GM10847 (cell line): ENCODE measurements around the gene ANKS1B.

ENCODE experiments used
- POLR2A ChIP-seq: IDR thresholded peaks from 2 replicates; pipeline ENCODE4 v1.6.1; 2011; ENCODE audit not compliant: insufficient read length; ENCODE audit errors: extremely low read depth

ANKS1B gene

GRCh38 chr12:99916555-99916954, 68.2 kb downstream of the ANKS1B start:
- no peak for TF ChIP-seq POLR2A

- TF ChIP-seq POLR2A, result no peak
Measured at GRCh38 chr12:99915251-99916082, 69.3 kb downstream of the ANKS1B start.

- no peak for TF ChIP-seq POLR2A
Measured at GRCh38 chr12:99914206-99914605, 70.5 kb downstream of the ANKS1B start.

DNA sequence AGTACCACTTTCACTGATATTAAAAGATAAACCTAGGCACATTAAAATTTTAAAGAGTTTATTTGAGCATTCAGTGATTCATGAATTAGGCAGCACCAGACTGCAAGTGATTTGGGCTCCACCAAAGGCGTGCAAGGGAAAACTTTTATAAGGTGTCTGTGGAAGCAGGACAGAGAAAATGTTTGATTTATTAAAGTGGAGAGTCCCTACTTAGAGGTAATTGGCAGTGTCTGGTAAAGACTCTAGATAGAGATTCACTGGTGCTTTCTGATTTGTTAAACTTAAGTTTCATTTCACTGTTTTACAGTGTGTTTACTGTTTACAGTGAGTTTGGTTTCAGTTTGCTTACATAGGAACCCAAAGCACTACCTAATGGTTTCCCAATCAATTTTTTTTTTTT, 72.8 kb downstream of the ANKS1B start:
- TF ChIP-seq POLR2A, result no peak

DNA sequence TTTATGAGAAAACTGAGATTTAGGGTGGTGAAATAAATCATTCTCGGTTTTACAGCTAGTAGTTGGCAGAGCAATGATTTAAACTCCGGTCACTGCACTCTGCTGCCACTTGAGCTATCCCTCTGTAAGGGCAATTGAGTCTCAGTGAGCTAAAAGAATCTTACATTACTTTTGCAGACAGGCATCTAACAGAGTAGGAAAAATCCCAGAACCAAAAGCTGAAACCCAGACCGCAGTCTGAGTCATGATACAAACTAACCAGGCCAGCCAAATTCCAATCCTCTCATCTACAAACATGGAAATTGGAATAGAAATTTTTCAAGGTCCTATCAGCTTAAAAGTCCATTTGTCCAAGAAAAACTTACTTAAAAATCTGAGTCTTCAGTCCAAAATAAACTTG, 73.7 kb downstream of the ANKS1B start:
- TF ChIP-seq POLR2A, result no peak

GRCh38 chr12:99910342-99910741, 74.4 kb downstream of the ANKS1B start:
- no peak for TF ChIP-seq POLR2A

DNA sequence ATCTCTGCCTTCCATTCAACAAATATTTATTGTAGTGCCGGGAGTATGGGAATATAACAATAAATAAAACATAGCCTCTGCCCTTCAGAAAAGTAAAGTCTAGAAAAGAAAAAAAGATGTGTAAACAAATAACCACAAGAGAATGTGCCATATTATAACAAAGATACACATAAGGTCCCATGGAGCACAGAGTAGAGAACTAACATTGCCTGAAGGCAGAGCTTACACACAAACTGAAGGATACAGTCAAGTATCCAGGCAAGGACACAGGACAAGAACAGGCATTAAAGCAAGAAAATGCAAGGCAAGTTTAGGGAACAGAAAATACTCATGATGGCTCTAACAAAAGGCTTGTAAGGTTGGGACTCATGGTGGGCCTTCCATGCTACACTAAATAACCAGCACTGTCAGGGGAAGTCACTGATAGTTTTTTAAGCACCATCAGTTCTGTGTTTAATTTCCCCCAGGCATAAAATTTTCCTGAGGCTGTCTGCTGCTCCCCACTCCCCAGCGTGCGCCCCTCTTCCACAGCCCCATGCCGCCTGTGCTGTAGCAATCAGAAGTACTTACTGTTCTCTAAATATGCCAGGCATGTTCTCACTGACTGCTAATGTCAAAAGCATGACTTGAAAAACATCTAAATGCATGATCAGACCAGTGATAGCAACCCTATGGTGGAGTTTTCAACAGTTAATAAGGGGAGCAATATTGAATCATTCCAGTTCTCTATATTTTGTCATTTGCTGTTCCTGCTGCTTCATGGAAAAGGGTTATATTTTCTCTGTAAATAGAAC, 77.8 kb downstream of the ANKS1B start:
- TF ChIP-seq POLR2A, result no peak

- no peak for TF ChIP-seq POLR2A
Measured at GRCh38 chr12:99901181-99901580, 83.6 kb downstream of the ANKS1B start.

DNA sequence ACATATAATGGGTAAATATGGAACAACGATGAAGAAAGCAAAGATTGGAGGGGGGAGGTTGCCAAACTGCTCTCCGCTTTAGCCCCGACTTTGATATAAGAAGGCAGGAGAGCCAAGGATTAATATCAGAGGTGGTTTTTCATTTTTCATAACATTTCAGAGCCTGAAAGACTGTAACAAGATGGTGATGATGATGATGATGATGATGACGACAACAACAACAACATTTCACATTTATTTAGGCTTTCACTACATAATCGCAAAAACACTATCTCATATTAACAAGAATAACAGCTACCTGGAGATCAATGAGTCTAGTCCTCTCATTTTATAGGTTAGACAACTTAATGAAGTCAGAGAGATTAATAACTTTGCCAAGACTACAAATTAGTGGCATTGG, 86.1 kb downstream of the ANKS1B start:
- TF ChIP-seq POLR2A, result no peak

DNA sequence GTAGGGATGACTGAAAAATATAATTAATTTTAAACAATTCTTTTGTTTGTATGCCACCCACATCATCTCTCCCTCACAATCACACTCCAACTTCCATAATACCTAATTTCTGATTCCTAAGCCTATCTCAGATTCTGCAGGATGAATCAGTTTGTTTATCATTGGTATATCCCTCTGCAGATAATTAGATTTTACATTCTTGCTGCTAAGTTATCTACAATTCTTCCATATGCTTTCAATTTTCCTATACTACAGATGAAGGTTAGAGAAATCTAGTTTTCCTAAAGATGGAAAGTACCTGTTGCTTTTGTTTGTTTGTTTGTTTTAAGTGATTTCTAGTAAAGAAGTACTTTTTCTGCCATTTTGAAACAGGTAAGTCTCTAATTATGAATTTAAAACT, 105.3 kb downstream of the ANKS1B start:
- no peak for TF ChIP-seq POLR2A

DNA sequence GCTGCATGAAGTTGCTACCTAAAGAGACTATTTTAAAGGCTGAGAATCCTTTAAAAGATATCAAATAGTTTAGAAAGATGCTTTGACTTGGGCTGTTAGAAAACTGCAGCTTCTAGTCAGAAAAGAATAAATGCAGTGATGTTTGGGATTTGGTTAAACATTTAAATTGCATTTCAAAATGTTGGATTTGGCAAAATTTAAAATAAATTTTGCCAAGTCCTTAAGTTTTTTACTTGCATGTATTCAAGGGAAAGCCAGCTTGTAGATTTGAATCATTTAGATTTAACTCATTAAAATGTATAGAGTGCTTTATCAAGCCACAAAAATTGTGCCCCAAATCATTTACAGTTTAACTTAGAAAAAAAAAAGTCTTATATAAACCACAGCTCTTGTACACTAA, 109.7 kb downstream of the ANKS1B start:
- no peak for TF ChIP-seq POLR2A

GRCh38 chr12:99870085-99870484, 114.7 kb downstream of the ANKS1B start:
- TF ChIP-seq POLR2A, result no peak

- no peak for TF ChIP-seq POLR2A
Measured at GRCh38 chr12:99861731-99862130, 123.0 kb downstream of the ANKS1B start.

DNA sequence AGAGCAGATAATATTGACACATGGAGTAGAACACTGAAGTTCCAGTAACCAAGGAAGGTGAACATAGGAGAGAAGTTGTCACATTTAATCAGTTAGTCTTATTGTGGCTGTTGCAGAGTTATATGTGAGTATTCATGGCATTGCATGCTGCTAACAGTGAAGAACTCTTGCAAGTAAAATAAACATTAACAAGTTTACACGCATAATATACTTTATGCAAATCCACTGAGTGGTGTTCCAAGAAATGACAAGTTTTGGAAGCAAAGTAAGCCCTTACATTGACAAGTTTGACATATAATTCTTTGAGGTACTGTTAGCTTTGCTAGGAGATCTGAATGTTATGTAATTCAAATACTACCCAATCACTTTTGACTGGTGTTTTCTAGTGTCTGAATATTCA, 125.6 kb downstream of the ANKS1B start:
- TF ChIP-seq POLR2A, result no peak

- TF ChIP-seq POLR2A, result no peak
Measured at GRCh38 chr12:99852666-99853065, 132.1 kb downstream of the ANKS1B start.

DNA sequence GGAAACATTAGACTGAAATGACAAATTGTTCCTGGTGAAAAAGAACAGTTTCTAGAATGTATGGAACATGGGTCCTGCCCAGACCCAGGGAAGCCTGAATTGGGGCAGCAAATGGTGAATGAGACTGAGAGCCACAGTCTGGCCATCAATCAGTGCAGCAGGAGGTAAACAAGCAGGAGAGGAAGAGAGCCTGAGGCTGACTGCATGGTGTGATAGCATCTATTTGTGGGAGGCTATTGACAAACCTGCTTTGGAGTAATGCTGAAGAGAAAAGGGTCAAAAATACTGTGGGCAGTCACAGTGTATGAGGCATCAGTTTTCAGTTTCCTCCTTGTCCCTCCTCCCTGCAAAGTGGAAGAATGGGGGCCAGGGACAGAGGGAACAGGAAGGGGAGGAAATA, 136.8 kb downstream of the ANKS1B start:
- TF ChIP-seq POLR2A, result no peak
